Measurements from ENCODE around the gene YAE1. TPM values are rescaled to one million over a fixed set of nuclear protein-coding genes. Genes with fewer than 3 reads are reported as not detected.

YAE1 gene
- total RNA-seq, 1 donor from 2014 or later = 43.6 TPM

GRCh38 chr7:39621261-39621660, 55.1 kb downstream of the YAE1 start:
- Mint-ChIP-seq H3K27me3 (ENCODE audit: unreplicated experiment) (peaks cover 8% of the 10 kb centered on the region), H3K36me3 (ENCODE audit: unreplicated experiment) (no peaks in the 10 kb centered on the region), H3K4me3 (ENCODE audit: unreplicated experiment) (no peak overlapping the region), H3K9me3 (ENCODE audit: unreplicated experiment) (peaks cover 10% of the 10 kb centered on the region), H3K27ac (ENCODE audit: unreplicated experiment) (no peak overlapping the region), H3K4me1 (ENCODE audit: low read depth, unreplicated experiment) (peaks cover 15% of the 10 kb centered on the region)
- TF ChIP-seq CTCF (IDR thresholded peaks at IDR 0.05; ENCODE audit: partially characterized antibody, unreplicated experiment) = no peak
- no peak for DNase-seq

GRCh38 chr7:39621784-39622411, 55.7 kb downstream of the YAE1 start:
- Mint-ChIP-seq H3K36me3 (ENCODE audit: unreplicated experiment) (no peaks in the 10 kb centered on the region), H3K4me1 (ENCODE audit: low read depth, unreplicated experiment) (peaks cover 20% of the 10 kb centered on the region), H3K27ac (ENCODE audit: unreplicated experiment) (peak overlapping the region; percentile 98), H3K27me3 (ENCODE audit: unreplicated experiment) (peaks cover 8% of the 10 kb centered on the region), H3K9me3 (ENCODE audit: unreplicated experiment) (peaks cover 11% of the 10 kb centered on the region), H3K4me3 (ENCODE audit: unreplicated experiment) (peak overlapping the region; percentile 91)
- no peak for TF ChIP-seq CTCF (IDR thresholded peaks at IDR 0.05; ENCODE audit: partially characterized antibody, unreplicated experiment)
- DNase-seq = no peak

Other genes with a start within 250 kb of the YAE1 start
- gene RALA, start 57.2 kb downstream of the YAE1 start, total RNA-seq (ENCODE audit: unreplicated experiment) = 69.9 TPM